T1000 (cell line): Measurements from ENCODE around the gene MRPS12.

ENCODE experiments used
- DNase-seq: peaks from one replicate; lab custom pipeline; 2025; ENCODE audit warnings: mixed read lengths; lab: John Stamatoyannopoulos, UW

MRPS12 gene

GRCh38 chr19:38975214-38975860 is 44.6 kb downstream of the MRPS12 start, which contains the start of gene FBXO17:
Gene FBXO17, minus strand, starts transcription at chr19:38975742. Its CDS starts 25,423 bp downstream, at chr19:38950319.
- DNase-seq: peak; percentile 45

DNA sequence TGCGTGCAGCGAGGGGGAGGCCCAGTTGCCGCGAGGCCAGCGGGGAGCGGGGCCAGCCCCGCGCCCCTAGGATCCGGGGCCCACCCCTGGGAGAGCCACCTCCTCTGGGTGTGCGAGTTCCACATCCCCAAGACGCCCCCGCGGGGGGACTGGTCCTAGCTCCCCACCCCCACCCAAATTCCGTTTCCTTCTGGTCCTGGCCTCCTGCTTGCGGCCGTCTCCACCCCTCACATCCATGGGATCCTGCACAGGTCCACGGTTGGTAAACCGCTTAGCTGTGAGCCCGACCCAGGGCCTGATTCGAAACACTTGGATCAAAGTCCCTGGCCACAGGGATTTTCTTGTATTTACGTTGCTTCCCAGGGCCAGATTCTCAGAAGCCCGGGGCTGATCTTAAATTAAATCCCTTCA is 45.1 kb downstream of the MRPS12 start:
- DNase-seq: no peak

GRCh38 chr19:38977445-38978325 is 46.9 kb downstream of the MRPS12 start:
- DNase-seq: peak; percentile 40

DNA sequence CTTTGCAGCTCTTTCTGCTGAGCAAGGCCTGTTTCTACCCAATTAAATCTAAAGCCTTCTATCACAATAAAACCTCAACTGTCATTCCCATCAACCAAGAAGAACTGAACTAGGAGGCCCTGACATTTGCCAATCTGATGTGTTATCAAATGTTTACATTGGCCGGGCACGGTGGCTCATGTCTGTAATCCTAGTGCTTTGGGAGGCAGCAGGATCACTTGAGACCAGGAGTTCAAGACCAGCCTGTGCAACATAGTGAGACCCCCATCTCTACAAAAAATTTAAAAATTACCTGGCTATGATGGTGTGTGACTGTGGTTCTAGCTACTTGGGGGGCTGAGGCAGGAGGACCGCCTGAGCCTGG is 47.6 kb downstream of the MRPS12 start:
- no peak for DNase-seq

DNA sequence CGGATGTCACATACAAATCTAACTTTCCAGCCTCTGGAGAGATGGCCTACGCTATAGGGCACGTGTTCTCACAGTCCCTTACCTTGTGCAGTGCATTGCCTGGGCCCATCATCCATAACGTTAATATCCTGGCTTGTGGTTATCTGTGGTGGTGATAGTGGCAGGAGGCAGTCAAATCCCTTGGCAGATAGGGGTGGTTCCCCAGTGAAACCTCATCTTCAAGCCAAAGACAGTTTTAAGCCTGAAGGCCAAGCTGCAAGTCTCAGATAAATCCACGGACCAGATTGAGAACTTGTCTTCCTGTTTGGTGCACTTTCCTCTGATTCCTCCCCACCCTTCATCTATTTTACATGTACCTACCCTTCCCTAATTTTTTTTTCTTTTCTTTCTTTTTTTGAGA is 49.1 kb downstream of the MRPS12 start:
- no peak for DNase-seq

- no peak for DNase-seq
Observed at GRCh38 chr19:38980583-38981374, 50.0 kb downstream of the MRPS12 start.
